Pancreas (tissue), 10 donors: ENCODE measurements around the gene EXOC4. TPM values are rescaled to one million over a fixed set of nuclear protein-coding genes. Genes with fewer than 3 reads are reported as not detected.

Source experiments
- ATAC-seq, 4 donors: fragments of 200-7000 bp; cut with Tn5 transposase; one replicate each; pipeline versions ENCODE4 v1.8.0 to v1.9.1; 2020; ENCODE audit warnings: mild to moderate bottlenecking in 4 of 4, moderate library complexity in 4 of 4
- DNase-seq, 6 donors: peaks; one replicate each; pipeline ENCODE4 v3.0.0-alpha.2; 2020
- FAIRE-seq: peaks from 2 replicates; lab custom pipeline; 2012; peaks lifted over from hg19 to GRCh38; lab: Jason Lieb, UNC
- H3K27ac ChIP-seq, 4 donors: fragments of 200-600 bp; sonication (generic); 1 replicate in 3 of 4; 2 replicates in 1 of 4; pipeline versions ENCODE4 v1.5.0 to v1.8.0; 2020
- H3K27me3 ChIP-seq, 4 donors: fragments of 200-600 bp; one replicate each; pipeline ENCODE4 v1.8.0; 2021
- H3K36me3 ChIP-seq, 3 donors: fragments of 200-600 bp; sonication (generic) in 1 of 3; one replicate each; pipeline versions ENCODE4 v1.5.0 to v1.8.0; 2020 to 2021
- H3K4me1 ChIP-seq, 3 donors: fragments of 200-600 bp; one replicate each; pipeline ENCODE4 v1.8.0; 2021
- H3K4me3 ChIP-seq, 4 donors: fragments of 200-600 bp; sonication (generic) in 2 of 4; one replicate each; pipeline versions ENCODE4 v1.5.0 to v1.8.0; 2020 to 2021
- H3K9me3 ChIP-seq, 4 donors: fragments of 200-600 bp; one replicate each; pipeline ENCODE4 v1.8.0; 2021
- WGBS, 2 donors: extraction: QIAGEN DNeasy Blood & Tissue Kit; methylation state at CpG; one replicate each; pipeline ENCODE4 v1.1.7; 2013; 5-methylcytosine and 5-hydroxymethylcytosine counted together
- intact Hi-C, 3 donors: fragments of 100-400 bp; cut with DNase I; formaldehyde crosslinking; loops; one replicate each; pipeline versions ENCODE4 v1.11.1 to v1.14.2; 2022
- polyA plus RNA-seq, 2 donors: library from polyadenylated mRNA; stranded (reverse); fragments of 200-250 nt; gene quantifications; one replicate each; pipeline ENCODE4 v1.2.3, GENCODE V29; 2013
- total RNA-seq, 6 donors: library from RNA; stranded (reverse); fragmentation: NEBNext Ultra II Directional in 4 of 6; extraction: Animal tissue kit (Norgen Biotek cat#: 25700) in 4 of 6; gene quantifications; one replicate each; pipeline versions ENCODE4 v1.2.1 to v1.2.4, GENCODE V29; 2021 to 2023
- TF ChIP-seq, protein P1 (sequence below), 4 donors: fragments of 200-600 bp; sonication (generic) in 3 of 4; IDR thresholded peaks; one replicate each; pipeline versions ENCODE4 v1.5.0 to v1.8.0; 2021; ENCODE audit warnings: antibody characterized with exemption in 4 of 4
- donor health status: healthy with polysubstance abuse.
- donor health status: DM: no; HTN: no; CAD: no; lungs with moderate emphysema.
- donor health status: DM: no; HTN: no; CAD: no.
- donor health status: control.
- donor health status: control.
- donor health status: Bipolar disorder and iron deficiency.
- donor health status: DM: yes; HTN: yes; CAD: no.
- donor health status: DM: no; HTN: no; CAD: no.
- donor health status: DM: no; HTN: no; CAD: no.
- donor health status: DM: yes; HTN: yes; CAD: no.

EXOC4 gene
- total and polyA plus RNA-seq, 8 donors, result 13.4 to 81.2 (median 53.8) TPM

- ATAC-seq, result no peak
- H3K27ac ChIP-seq, result no peak overlapping the region
- no peaks in the 10 kb centered on the region for H3K27me3 ChIP-seq
- H3K36me3 ChIP-seq, result no peaks in the 10 kb centered on the region
- TF ChIP-seq, protein P1, sequence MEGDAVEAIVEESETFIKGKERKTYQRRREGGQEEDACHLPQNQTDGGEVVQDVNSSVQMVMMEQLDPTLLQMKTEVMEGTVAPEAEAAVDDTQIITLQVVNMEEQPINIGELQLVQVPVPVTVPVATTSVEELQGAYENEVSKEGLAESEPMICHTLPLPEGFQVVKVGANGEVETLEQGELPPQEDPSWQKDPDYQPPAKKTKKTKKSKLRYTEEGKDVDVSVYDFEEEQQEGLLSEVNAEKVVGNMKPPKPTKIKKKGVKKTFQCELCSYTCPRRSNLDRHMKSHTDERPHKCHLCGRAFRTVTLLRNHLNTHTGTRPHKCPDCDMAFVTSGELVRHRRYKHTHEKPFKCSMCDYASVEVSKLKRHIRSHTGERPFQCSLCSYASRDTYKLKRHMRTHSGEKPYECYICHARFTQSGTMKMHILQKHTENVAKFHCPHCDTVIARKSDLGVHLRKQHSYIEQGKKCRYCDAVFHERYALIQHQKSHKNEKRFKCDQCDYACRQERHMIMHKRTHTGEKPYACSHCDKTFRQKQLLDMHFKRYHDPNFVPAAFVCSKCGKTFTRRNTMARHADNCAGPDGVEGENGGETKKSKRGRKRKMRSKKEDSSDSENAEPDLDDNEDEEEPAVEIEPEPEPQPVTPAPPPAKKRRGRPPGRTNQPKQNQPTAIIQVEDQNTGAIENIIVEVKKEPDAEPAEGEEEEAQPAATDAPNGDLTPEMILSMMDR (IDR thresholded peaks at IDR 0.05), result no peak
- intact Hi-C loops, result no loop called here
- no peak overlapping the region for H3K4me3 ChIP-seq
- no peaks in the 10 kb centered on the region for H3K9me3 ChIP-seq
- no peak for FAIRE-seq
- no peaks in the 10 kb centered on the region for H3K4me1 ChIP-seq
- no peak for DNase-seq
These were observed 668.8 kb downstream of the EXOC4 start for GRCh38 chr7:133921635-133922182.

DNA sequence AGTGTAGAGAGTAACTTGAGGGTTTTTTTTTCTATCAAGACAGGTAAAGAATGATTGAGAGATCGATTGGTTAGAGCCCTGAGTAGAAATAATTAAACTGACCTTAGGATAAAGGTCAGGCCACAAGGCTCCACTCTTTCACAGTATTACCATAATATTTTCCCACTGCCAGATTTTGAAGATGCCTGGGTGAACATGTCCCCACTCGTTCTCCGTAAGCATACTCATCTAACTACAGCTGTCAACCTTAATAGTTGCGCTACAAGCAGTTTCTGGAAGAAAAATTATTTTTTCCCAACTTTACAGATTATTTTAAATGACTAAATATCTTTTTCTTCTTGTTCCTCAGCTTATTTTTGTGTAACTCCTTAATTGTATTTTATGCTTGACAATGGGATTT is 671.1 kb downstream of the EXOC4 start:
- WGBS, 2 donors, result 92 to 96% methylated on average over 4 of the region's 4 CpGs
- no peaks in the 10 kb centered on the region for H3K4me1 ChIP-seq
- H3K9me3 ChIP-seq, result no peaks in the 10 kb centered on the region
- intact Hi-C loops, result no loop called here
- no peak for DNase-seq
- H3K27me3 ChIP-seq, result no peaks in the 10 kb centered on the region
- H3K36me3 ChIP-seq, result no peaks in the 10 kb centered on the region
- no peak for FAIRE-seq
- H3K4me3 ChIP-seq, result no peak overlapping the region
- TF ChIP-seq, protein P1 (IDR thresholded peaks at IDR 0.05), result no peak
- ATAC-seq, result no peak
- no peak overlapping the region for H3K27ac ChIP-seq

DNA sequence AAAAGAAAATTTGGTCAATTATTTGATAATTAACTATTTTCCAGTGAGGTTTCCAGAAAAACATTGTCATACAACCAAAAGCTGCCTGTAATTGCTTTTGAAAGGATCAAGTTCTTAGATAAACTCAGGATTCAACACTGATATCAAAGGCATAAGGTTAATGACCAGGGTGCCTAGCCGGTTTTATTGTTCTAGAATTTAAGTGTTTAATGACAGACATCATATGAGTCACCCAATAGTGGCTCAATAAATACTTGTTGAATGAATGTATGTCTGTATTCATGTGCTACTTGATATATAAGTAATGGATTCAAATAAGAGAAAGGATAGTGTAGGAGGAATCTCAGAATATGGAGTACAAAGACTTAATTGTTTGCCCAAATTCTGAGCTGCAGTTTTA is 678.2 kb downstream of the EXOC4 start:
- 67 to 70% methylated on average over 1 of the region's 1 CpG for WGBS, 2 donors
- intact Hi-C loops, result no loop called here
- no peak overlapping the region for H3K4me3 ChIP-seq
- H3K4me1 ChIP-seq, result no peaks in the 10 kb centered on the region
- H3K27ac ChIP-seq, result no peak overlapping the region
- TF ChIP-seq, protein P1 (IDR thresholded peaks at IDR 0.05), result no peak
- no peak for ATAC-seq
- H3K9me3 ChIP-seq, result no peaks in the 10 kb centered on the region
- no peak for DNase-seq
- no peaks in the 10 kb centered on the region for H3K27me3 ChIP-seq
- FAIRE-seq, result no peak
- no peaks in the 10 kb centered on the region for H3K36me3 ChIP-seq

GRCh38 chr7:133932591-133932990 is 679.7 kb downstream of the EXOC4 start:
- Histone ChIP-seq H3K27me3 (no peaks in the 10 kb centered on the region), H3K27ac (no peak overlapping the region), H3K36me3 (no peaks in the 10 kb centered on the region), H3K9me3 (no peaks in the 10 kb centered on the region), H3K4me3 (no peak overlapping the region), H3K4me1 (no peaks in the 10 kb centered on the region)
- ATAC-seq, result no peak
- TF ChIP-seq, protein P1 (IDR thresholded peaks at IDR 0.05), result no peak
- WGBS, 2 donors, result 98 to 100% methylated on average over 1 of the region's 1 CpG
- DNase-seq, result no peak
- FAIRE-seq, result no peak
- intact Hi-C loops, result no loop called here

GRCh38 chr7:133934262-133934976 is 681.5 kb downstream of the EXOC4 start:
- Histone ChIP-seq H3K27me3 (no peaks in the 10 kb centered on the region), H3K4me3 (no peak overlapping the region), H3K27ac (no peak overlapping the region), H3K36me3 (peaks cover 0 to 3% (median 0%) of the 10 kb centered on the region in 3 donors), H3K9me3 (no peaks in the 10 kb centered on the region), H3K4me1 (no peaks in the 10 kb centered on the region)
- 84 to 85% methylated on average over 9 of the region's 9 CpGs for WGBS, 2 donors
- FAIRE-seq, result no peak
- no peak for ATAC-seq
- intact Hi-C loops, result no loop called here
- DNase-seq, result no peak
- TF ChIP-seq, protein P1 (IDR thresholded peaks at IDR 0.05), result no peak
